ENCODE results near the gene ELOVL7.
"Not testable (repeated sequence)": the region's sequence is repeated elsewhere in the genome, so short reads cannot be mapped to it uniquely, and the experiment has no call there.

ELOVL7 gene

GRCh38 chr5:60830581-60831127 is 13.4 kb downstream of the ELOVL7 start:
- H3K9ac ChIP-seq (ENCODE audit: low read depth, low read length) = no peak overlapping the region
- H3K4me3 ChIP-seq (ENCODE audit: low read length) = no peak overlapping the region
- no peaks in the 10 kb centered on the region for H3K36me3 ChIP-seq (ENCODE audit: insufficient read depth, low read length)
- no peaks in the 10 kb centered on the region for H3K27me3 ChIP-seq (ENCODE audit: insufficient read depth, low read length)
- no peaks in the 10 kb centered on the region for H3K9me3 ChIP-seq (ENCODE audit: insufficient read depth, low read depth, low read length)
- no peak overlapping the region for H3K27ac ChIP-seq (ENCODE audit: low read depth, low read length)
- H3K4me1 ChIP-seq (ENCODE audit: insufficient read depth, low read length) = 0 out of 2 replicates have a peak, but pooled peaks cover under 1% of the 10 kb centered on the region

GRCh38 chr5:60829490-60830266 is 14.4 kb downstream of the ELOVL7 start:
- H3K4me3 ChIP-seq (ENCODE audit: low read length) = no peak overlapping the region
- H3K36me3 ChIP-seq (ENCODE audit: insufficient read depth, low read length) = no peaks in the 10 kb centered on the region
- no peaks in the 10 kb centered on the region for H3K4me1 ChIP-seq (ENCODE audit: insufficient read depth, low read length)
- no peaks in the 10 kb centered on the region for H3K27me3 ChIP-seq (ENCODE audit: insufficient read depth, low read length)
- H3K9ac ChIP-seq (ENCODE audit: low read depth, low read length) = no peak overlapping the region
- 93% methylated on average over 2 of the region's 2 CpGs for WGBS
- H3K9me3 ChIP-seq (ENCODE audit: insufficient read depth, low read depth, low read length) = no peaks in the 10 kb centered on the region
- H3K27ac ChIP-seq (ENCODE audit: low read depth, low read length) = no peak overlapping the region

GRCh38 chr5:60827201-60827600 is 16.9 kb downstream of the ELOVL7 start:
- Histone ChIP-seq H3K27me3 (ENCODE audit: insufficient read depth, low read length) (no peaks in the 10 kb centered on the region), H3K4me3 (ENCODE audit: low read length) (no peak overlapping the region), H3K4me1 (ENCODE audit: insufficient read depth, low read length) (no peaks in the 10 kb centered on the region), H3K9me3 (ENCODE audit: insufficient read depth, low read depth, low read length) (no peaks in the 10 kb centered on the region), H3K36me3 (ENCODE audit: insufficient read depth, low read length) (no peaks in the 10 kb centered on the region), H3K27ac (ENCODE audit: low read depth, low read length) (no peak overlapping the region), H3K9ac (ENCODE audit: low read depth, low read length) (no peak overlapping the region)
- no CpG with 5 or more reads among the region's 1 CpG for WGBS

GRCh38 chr5:60826653-60827052 is 17.4 kb downstream of the ELOVL7 start:
- no peaks in the 10 kb centered on the region for H3K27me3 ChIP-seq (ENCODE audit: insufficient read depth, low read length)
- no peak overlapping the region for H3K27ac ChIP-seq (ENCODE audit: low read depth, low read length)
- H3K36me3 ChIP-seq (ENCODE audit: insufficient read depth, low read length) = no peaks in the 10 kb centered on the region
- H3K9me3 ChIP-seq (ENCODE audit: insufficient read depth, low read depth, low read length) = no peaks in the 10 kb centered on the region
- H3K4me3 ChIP-seq (ENCODE audit: low read length) = no peak overlapping the region
- H3K9ac ChIP-seq (ENCODE audit: low read depth, low read length) = no peak overlapping the region
- H3K4me1 ChIP-seq (ENCODE audit: insufficient read depth, low read length) = no peaks in the 10 kb centered on the region

- H3K9me3 ChIP-seq (ENCODE audit: insufficient read depth, low read depth, low read length) = no peaks in the 10 kb centered on the region
- H3K9ac ChIP-seq (ENCODE audit: low read depth, low read length) = no peak overlapping the region
- H3K27ac ChIP-seq (ENCODE audit: low read depth, low read length) = no peak overlapping the region
- H3K27me3 ChIP-seq (ENCODE audit: insufficient read depth, low read length) = no peaks in the 10 kb centered on the region
- no peaks in the 10 kb centered on the region for H3K4me1 ChIP-seq (ENCODE audit: insufficient read depth, low read length)
- 93% methylated on average over 1 of the region's 1 CpG for WGBS
- H3K4me3 ChIP-seq (ENCODE audit: low read length) = no peak overlapping the region
- H3K36me3 ChIP-seq (ENCODE audit: insufficient read depth, low read length) = no peaks in the 10 kb centered on the region
Observed at GRCh38 chr5:60823574-60823973, 20.5 kb downstream of the ELOVL7 start.

- H3K27ac ChIP-seq (ENCODE audit: low read depth, low read length) = no peak overlapping the region
- no peak overlapping the region for H3K9ac ChIP-seq (ENCODE audit: low read depth, low read length)
- WGBS = 95% methylated on average over 2 of the region's 2 CpGs
- H3K9me3 ChIP-seq (ENCODE audit: insufficient read depth, low read depth, low read length) = no peaks in the 10 kb centered on the region
- H3K36me3 ChIP-seq (ENCODE audit: insufficient read depth, low read length) = no peaks in the 10 kb centered on the region
- H3K4me3 ChIP-seq (ENCODE audit: low read length) = no peak overlapping the region
- H3K27me3 ChIP-seq (ENCODE audit: insufficient read depth, low read length) = no peaks in the 10 kb centered on the region
- H3K4me1 ChIP-seq (ENCODE audit: insufficient read depth, low read length) = no peaks in the 10 kb centered on the region
Observed at GRCh38 chr5:60822285-60822556, 21.8 kb downstream of the ELOVL7 start.

GRCh38 chr5:60821488-60822284 is 22.4 kb downstream of the ELOVL7 start:
- H3K36me3 ChIP-seq (ENCODE audit: insufficient read depth, low read length) = no peaks in the 10 kb centered on the region
- H3K4me1 ChIP-seq (ENCODE audit: insufficient read depth, low read length) = no peaks in the 10 kb centered on the region
- H3K27me3 ChIP-seq (ENCODE audit: insufficient read depth, low read length) = no peaks in the 10 kb centered on the region
- no peaks in the 10 kb centered on the region for H3K9me3 ChIP-seq (ENCODE audit: insufficient read depth, low read depth, low read length)
- no peak overlapping the region for H3K4me3 ChIP-seq (ENCODE audit: low read length)
- H3K27ac ChIP-seq (ENCODE audit: low read depth, low read length) = no peak overlapping the region
- H3K9ac ChIP-seq (ENCODE audit: low read depth, low read length) = no peak overlapping the region
- 96% methylated on average over 4 of the region's 4 CpGs for WGBS

GRCh38 chr5:60820593-60821487 is 23.2 kb downstream of the ELOVL7 start:
- Histone ChIP-seq H3K9me3 (ENCODE audit: insufficient read depth, low read depth, low read length) (no peaks in the 10 kb centered on the region), H3K4me3 (ENCODE audit: low read length) (no peak overlapping the region), H3K36me3 (ENCODE audit: insufficient read depth, low read length) (no peaks in the 10 kb centered on the region), H3K27me3 (ENCODE audit: insufficient read depth, low read length) (no peaks in the 10 kb centered on the region), H3K9ac (ENCODE audit: low read depth, low read length) (no peak overlapping the region), H3K4me1 (ENCODE audit: insufficient read depth, low read length) (no peaks in the 10 kb centered on the region), H3K27ac (ENCODE audit: low read depth, low read length) (no peak overlapping the region)
- WGBS = 87% methylated on average over 8 of the region's 9 CpGs

GRCh38 chr5:60816138-60816537 is 27.9 kb downstream of the ELOVL7 start:
- H3K36me3 ChIP-seq (ENCODE audit: insufficient read depth, low read length); H3K4me3 ChIP-seq (ENCODE audit: low read length); H3K9ac ChIP-seq (ENCODE audit: low read depth, low read length); H3K27ac ChIP-seq (ENCODE audit: low read depth, low read length); H3K27me3 ChIP-seq (ENCODE audit: insufficient read depth, low read length); H3K4me1 ChIP-seq (ENCODE audit: insufficient read depth, low read length); H3K9me3 ChIP-seq (ENCODE audit: insufficient read depth, low read depth, low read length): not testable (repeated sequence)
- 88% methylated on average over 4 of the region's 5 CpGs for WGBS

- H3K4me3 ChIP-seq (ENCODE audit: low read length) = no peak overlapping the region
- 100% methylated on average over 2 of the region's 2 CpGs for WGBS
Observed at GRCh38 chr5:60814498-60814897, 29.6 kb downstream of the ELOVL7 start.

GRCh38 chr5:60812426-60812825 is 31.6 kb downstream of the ELOVL7 start:
- H3K9ac ChIP-seq (ENCODE audit: low read depth, low read length) = no peak overlapping the region
- H3K4me1 ChIP-seq (ENCODE audit: insufficient read depth, low read length) = no peaks in the 10 kb centered on the region; the same call in 1 of the 2 replicates
- H3K9me3 ChIP-seq (ENCODE audit: insufficient read depth, low read depth, low read length) = no peaks in the 10 kb centered on the region
- no peak overlapping the region for H3K4me3 ChIP-seq (ENCODE audit: low read length)
- no peaks in the 10 kb centered on the region for H3K27me3 ChIP-seq (ENCODE audit: insufficient read depth, low read length)
- H3K36me3 ChIP-seq (ENCODE audit: insufficient read depth, low read length) = no peaks in the 10 kb centered on the region
- no peak overlapping the region for H3K27ac ChIP-seq (ENCODE audit: low read depth, low read length)

More at GRCh38 chr5:60814498-60814897, 29.6 kb downstream of the ELOVL7 start:
- Histone ChIP-seq H3K27me3 (ENCODE audit: insufficient read depth, low read length) (no peaks in the 10 kb centered on the region), H3K9ac (ENCODE audit: low read depth, low read length) (no peak overlapping the region), H3K36me3 (ENCODE audit: insufficient read depth, low read length) (no peaks in the 10 kb centered on the region), H3K27ac (ENCODE audit: low read depth, low read length) (no peak overlapping the region), H3K9me3 (ENCODE audit: insufficient read depth, low read depth, low read length) (no peaks in the 10 kb centered on the region), H3K4me1 (ENCODE audit: insufficient read depth, low read length) (no peaks in the 10 kb centered on the region; the same call in 1 of the 2 replicates)
